ENCODE data around the gene RSAD1. TPM values are rescaled to one million over a fixed set of nuclear protein-coding genes. Genes with fewer than 3 reads are reported as not detected.
A peak's percentile ranks its signal among the peaks of the same experiment; 100 is the strongest.

RSAD1 gene
- total RNA-seq: 23.9 and 26.5 TPM in 2 replicates

DNA sequence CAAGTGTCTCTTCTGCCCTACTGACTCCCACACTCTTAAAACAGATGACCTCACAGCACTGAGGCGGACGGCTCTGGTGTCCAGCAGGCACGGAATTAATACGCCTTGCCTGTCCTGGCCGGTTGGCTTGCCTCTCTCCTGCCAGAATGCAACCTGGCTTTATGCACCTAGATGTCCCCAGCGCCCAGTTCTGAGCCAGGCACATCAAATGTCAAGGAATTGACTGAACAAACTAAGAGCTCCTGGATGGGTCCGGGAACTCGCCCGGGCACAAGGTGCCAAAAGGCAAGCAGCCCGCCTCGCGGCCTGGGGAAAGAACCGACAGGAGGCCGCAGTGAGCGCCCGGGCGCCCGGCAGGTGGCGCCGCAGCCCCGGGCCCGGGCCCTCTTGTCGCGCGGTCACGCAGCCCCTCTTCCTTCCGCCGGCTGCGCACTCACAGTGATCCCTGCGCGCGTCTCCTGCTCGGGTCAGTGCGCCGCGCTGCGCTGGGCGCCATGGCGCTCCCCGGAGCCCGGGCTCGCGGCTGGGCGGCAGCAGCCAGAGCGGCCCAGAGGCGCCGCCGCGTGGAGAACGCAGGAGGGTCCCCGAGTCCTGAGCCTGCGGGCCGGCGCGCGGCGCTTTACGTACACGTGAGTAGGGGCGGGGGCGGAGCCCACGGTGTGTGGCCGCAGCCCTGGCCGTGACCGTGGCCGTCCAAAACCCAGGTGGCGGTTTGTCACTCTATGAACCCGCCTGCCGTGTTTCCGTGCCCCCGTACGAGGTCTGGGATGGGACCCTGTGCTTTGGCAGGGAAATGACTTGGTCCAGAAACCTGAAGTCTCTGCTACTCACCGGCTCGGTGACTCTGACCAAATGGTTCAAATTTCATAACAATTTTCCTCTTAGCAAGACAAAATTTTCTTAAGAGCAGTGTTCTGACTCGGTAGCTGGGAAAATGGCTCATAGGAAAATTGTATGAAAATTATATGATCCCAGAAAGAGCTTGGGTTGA is at the start of gene RSAD1:
TSS of gene RSAD1 (plus strand) at position 470 of the 991 bp plus-strand sequence. CDS start at position 495, 25 bp downstream.
- peak within 1 kb of the TSS; percentile 84 for H2AFZ ChIP-seq (ENCODE audit: low read length)
- H3K4me3 ChIP-seq (ENCODE audit: insufficient read depth, low read length): peak within 1 kb of the TSS; percentile 81
- no peaks in the 10 kb centered on the region for H3K9me3 ChIP-seq (ENCODE audit: low read depth, low read length)
- peak within 1 kb of the TSS; percentile 70 for H3K27ac ChIP-seq (ENCODE audit: low read depth, low read length)
- H3K79me2 ChIP-seq (ENCODE audit: insufficient read depth, low read length): peaks cover 25% of the 10 kb centered on the region
- H3K27me3 ChIP-seq (ENCODE audit: insufficient read depth, low read length): no peaks in the 10 kb centered on the region
- peaks cover 17% of the 10 kb centered on the region for H3K4me1 ChIP-seq (ENCODE audit: insufficient read depth, low read length)
- TF ChIP-seq CTCF (IDR thresholded peaks at IDR 0.05; ENCODE audit: extremely low read depth, low read depth, low read length): peak; percentile 57
- peaks cover 6% of the 10 kb centered on the region for H3K36me3 ChIP-seq (ENCODE audit: insufficient read depth, low read length)
- H3K4me2 ChIP-seq (ENCODE audit: insufficient read depth, low read length): peak within 1 kb of the TSS; percentile 99
- DNase-seq (ENCODE audit: insufficient read length, low spot score, missing footprints): peak; percentile 97
- H4K20me1 ChIP-seq (ENCODE audit: insufficient read depth, low read length): peaks cover 9% of the 10 kb centered on the region

DNA sequence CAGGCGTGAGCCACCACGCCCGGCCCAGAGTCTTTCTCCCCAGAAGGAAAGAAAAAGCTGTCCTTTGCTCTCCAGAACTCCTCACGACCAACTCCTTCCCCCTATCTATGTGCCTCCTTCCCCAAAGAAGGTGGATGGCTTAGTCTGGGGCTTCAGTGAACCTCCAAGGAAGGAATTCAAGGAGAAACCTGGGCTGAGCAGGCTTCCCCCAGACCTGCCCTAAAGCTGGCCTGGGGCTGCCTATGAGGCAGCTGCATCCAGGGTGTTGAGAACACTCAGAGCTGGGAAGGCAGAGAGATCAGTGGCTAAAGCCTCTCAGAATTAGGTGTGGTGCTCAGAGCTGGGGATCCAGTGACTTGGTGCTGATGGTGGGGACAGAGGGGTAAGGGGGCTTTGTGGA is 48.9 kb upstream of the RSAD1 start:
- Histone ChIP-seq H4K20me1 (ENCODE audit: insufficient read depth, low read length) (peaks cover 9% of the 10 kb centered on the region), H3K4me3 (ENCODE audit: insufficient read depth, low read length) (no peak overlapping the region), H3K79me2 (ENCODE audit: insufficient read depth, low read length) (peaks cover 42% of the 10 kb centered on the region), H3K9me3 (ENCODE audit: low read depth, low read length) (no peaks in the 10 kb centered on the region), H3K4me2 (ENCODE audit: insufficient read depth, low read length) (no peak overlapping the region), H3K36me3 (ENCODE audit: insufficient read depth, low read length) (peaks cover 2% of the 10 kb centered on the region), H3K27ac (ENCODE audit: low read depth, low read length) (no peak overlapping the region), H2AFZ (ENCODE audit: low read length) (no peak overlapping the region), H3K4me1 (ENCODE audit: insufficient read depth, low read length) (peaks cover 25% of the 10 kb centered on the region), H3K27me3 (ENCODE audit: insufficient read depth, low read length) (no peaks in the 10 kb centered on the region)
- peak; percentile 25 for DNase-seq (ENCODE audit: insufficient read length, low spot score, missing footprints)
- no peak for TF ChIP-seq CTCF (IDR thresholded peaks at IDR 0.05; ENCODE audit: extremely low read depth, low read depth, low read length)

- no peaks in the 10 kb centered on the region for H3K27me3 ChIP-seq (ENCODE audit: insufficient read depth, low read length)
- H4K20me1 ChIP-seq (ENCODE audit: insufficient read depth, low read length): peaks cover 9% of the 10 kb centered on the region
- H3K4me2 ChIP-seq (ENCODE audit: insufficient read depth, low read length): no peak overlapping the region
- peaks cover 42% of the 10 kb centered on the region for H3K79me2 ChIP-seq (ENCODE audit: insufficient read depth, low read length)
- H3K4me3 ChIP-seq (ENCODE audit: insufficient read depth, low read length): no peak overlapping the region
- peaks cover 15% of the 10 kb centered on the region for H3K4me1 ChIP-seq (ENCODE audit: insufficient read depth, low read length)
- TF ChIP-seq CTCF (IDR thresholded peaks at IDR 0.05; ENCODE audit: extremely low read depth, low read depth, low read length): no peak
- peak; percentile 21 for DNase-seq (ENCODE audit: insufficient read length, low spot score, missing footprints)
- H3K36me3 ChIP-seq (ENCODE audit: insufficient read depth, low read length): peaks cover 2% of the 10 kb centered on the region
- no peaks in the 10 kb centered on the region for H3K9me3 ChIP-seq (ENCODE audit: low read depth, low read length)
- no peak overlapping the region for H2AFZ ChIP-seq (ENCODE audit: low read length)
- H3K27ac ChIP-seq (ENCODE audit: low read depth, low read length): no peak overlapping the region
These were observed 47.6 kb upstream of the RSAD1 start for GRCh38 chr17:50430821-50431618.

Data from osteoblast (primary cell).